Measurements from ENCODE around the gene OR5H2. TPM values are rescaled to one million over a fixed set of nuclear protein-coding genes. Genes with fewer than 3 reads are reported as not detected.

Gene OR5H2
- total and polyA plus RNA-seq, 2 donors (not counting 3 experiments of a cell fraction or from before 2014, with no cell fraction given) = not detected

GRCh38 chr3:98325055-98325454 lies 42.8 kb downstream of the OR5H2 start:
- Histone ChIP-seq H3K79me2 (ENCODE audit: control insufficient read depth, insufficient read depth, low read length) (no peaks in the 10 kb centered on the region), H3K9me3 (replicated peaks; ENCODE audit: control insufficient read depth, insufficient read depth, low read length) (no peaks in the 10 kb centered on the region), H3K4me1 (ENCODE audit: control insufficient read depth, extremely low read depth, insufficient read depth, low read length) (no peaks in the 10 kb centered on the region), H3K9ac (replicated peaks; ENCODE audit: extremely low read depth, insufficient read depth, low read length) (no peak overlapping the region), H3K9me1 (replicated peaks; ENCODE audit: control insufficient read depth, extremely low read depth, insufficient read depth, low read length) (no peaks in the 10 kb centered on the region), H2AFZ (ENCODE audit: low read depth, low read length) (no peak overlapping the region), H3K4me2 (ENCODE audit: insufficient read depth, low read length) (no peak overlapping the region), H3K36me3 (ENCODE audit: control insufficient read depth in 2 of 2, extremely low read depth in 1 of 2, insufficient read depth in 2 of 2, low read length in 2 of 2) (no peaks in the 10 kb centered on the region), H4K20me1 (replicated peaks; ENCODE audit: control insufficient read depth, extremely low read depth, insufficient read depth, low read length) (no peaks in the 10 kb centered on the region), H3K4me3 (replicated peaks in 1 of 3; ENCODE audit: insufficient read depth in 1 of 3, low read depth in 1 of 3, low read length in 3 of 3) (no peak overlapping the region), H3K27me3 (ENCODE audit: control insufficient read depth in 2 of 2, insufficient read depth in 2 of 2, low read length in 2 of 2) (peaks cover 2 to 11% of the 10 kb centered on the region in 2 experiments), H3K27ac (ENCODE audit: insufficient read depth, low read depth, low read length) (no peak overlapping the region)
- no peak for DNase-seq (ENCODE audit: low read depth, low spot score)
- dilution Hi-C loops (cut with MboI; ENCODE audit: extremely low pct_ligation_motif_present, low sequenced_read_pairs) (no loop called here), intact Hi-C loops (cut with micrococcal nuclease) (no loop called here)
- no peak for FAIRE-seq
- ChIA-PET POLR2A (no interaction called here), CTCF (interaction anchor here (0.9 to 2.2 kb wide), 3 partner anchors 19 to 606 kb away, joined by 3 to 6 read pairs (median 3); no protein-coding TSS in a partner anchor)
- TF ChIP-seq, protein P1, sequence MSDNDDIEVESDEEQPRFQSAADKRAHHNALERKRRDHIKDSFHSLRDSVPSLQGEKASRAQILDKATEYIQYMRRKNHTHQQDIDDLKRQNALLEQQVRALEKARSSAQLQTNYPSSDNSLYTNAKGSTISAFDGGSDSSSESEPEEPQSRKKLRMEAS (IDR thresholded peaks at IDR 0.05; ENCODE audit: insufficient read depth, insufficient read length) = no peak
- TF ChIP-seq JUN (IDR thresholded peaks at IDR 0.05; ENCODE audit: borderline replicate concordance, insufficient read depth, insufficient read length, low read depth) = no peak
- TF ChIP-seq GATA2 (IDR thresholded peaks at IDR 0.05; ENCODE audit: insufficient read depth, insufficient read length, low read depth, low read length) = no peak
- TF ChIP-seq EZH2 (IDR thresholded peaks at IDR 0.05; ENCODE audit: borderline replicate concordance, low read depth, low read length, severe bottlenecking) = no peak
- no peak for TF ChIP-seq CTCF (IDR thresholded peaks at IDR 0.05; ENCODE audit: extremely low read depth in 1 of 2, insufficient read depth in 1 of 2, low read depth in 1 of 2, low read length in 2 of 2)
- no peak for TF ChIP-seq POLR2A (IDR thresholded peaks at IDR 0.05; ENCODE audit: low read depth, low read length)
- no peak for TF ChIP-seq POLR2AphosphoS5 (IDR thresholded peaks at IDR 0.05; ENCODE audit: insufficient read depth, low read depth, low read length)
- TF ChIP-seq FOS (IDR thresholded peaks at IDR 0.05; ENCODE audit: borderline replicate concordance, insufficient read depth, low read length) = no peak
- no peak for TF ChIP-seq MYC (IDR thresholded peaks at IDR 0.05; ENCODE audit: low read depth, low read length)
- BruUV-seq (replicated peaks) = no TSS peak

Measured in endothelial cell of umbilical vein (primary cell).